ELF-1 (cell line): Measurements from ENCODE around the gene COX14.
"Not testable (repeated sequence)": the region's sequence is repeated elsewhere in the genome, so short reads cannot be mapped to it uniquely, and the experiment has no call there.

Experiments
- DNase-seq: peaks from one replicate; pipeline ENCODE4 v3.0.0-alpha.2; 2016; ENCODE audit warnings: low read depth, low spot score

COX14 gene

DNA sequence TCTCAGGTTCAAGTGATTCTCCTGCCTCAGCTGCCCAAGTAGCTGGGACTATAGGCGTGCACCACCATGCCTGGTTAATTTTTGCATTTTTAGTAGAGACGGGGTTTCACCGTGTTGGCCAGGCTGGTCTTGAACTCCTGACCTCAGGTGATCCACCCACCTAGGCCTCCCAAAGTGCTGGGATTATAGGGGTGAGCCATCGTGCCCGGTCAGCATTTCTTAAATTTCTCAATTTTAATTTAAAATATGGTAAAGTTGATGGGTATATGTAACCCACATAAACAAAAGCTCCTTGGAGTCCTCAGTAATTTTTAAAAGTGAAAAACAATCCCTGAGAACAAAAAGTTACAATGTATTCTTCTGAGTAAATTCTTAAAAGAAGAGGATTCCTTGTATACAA, 42.9 kb downstream of the COX14 start:
- not testable (repeated sequence) for DNase-seq

DNA sequence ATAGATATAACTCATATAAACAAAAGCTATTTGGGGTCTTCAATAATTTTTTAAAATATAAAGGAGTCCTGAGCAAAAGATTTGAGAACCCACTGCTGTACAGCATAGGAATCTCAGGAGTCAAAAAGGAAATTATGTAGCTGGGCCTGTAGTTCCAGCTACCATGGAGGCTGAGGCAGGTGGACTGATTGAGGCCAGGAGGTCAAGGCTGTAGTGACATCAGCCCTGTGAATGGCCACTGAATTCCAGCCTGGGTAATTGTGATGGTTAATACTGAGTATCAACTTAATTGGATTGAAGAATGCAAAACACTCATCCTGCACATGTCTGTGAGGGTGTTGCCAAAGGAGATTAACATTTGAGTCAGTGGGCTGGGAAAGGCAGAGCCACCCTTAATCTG, 44.6 kb downstream of the COX14 start:
- DNase-seq, result no peak

DNA sequence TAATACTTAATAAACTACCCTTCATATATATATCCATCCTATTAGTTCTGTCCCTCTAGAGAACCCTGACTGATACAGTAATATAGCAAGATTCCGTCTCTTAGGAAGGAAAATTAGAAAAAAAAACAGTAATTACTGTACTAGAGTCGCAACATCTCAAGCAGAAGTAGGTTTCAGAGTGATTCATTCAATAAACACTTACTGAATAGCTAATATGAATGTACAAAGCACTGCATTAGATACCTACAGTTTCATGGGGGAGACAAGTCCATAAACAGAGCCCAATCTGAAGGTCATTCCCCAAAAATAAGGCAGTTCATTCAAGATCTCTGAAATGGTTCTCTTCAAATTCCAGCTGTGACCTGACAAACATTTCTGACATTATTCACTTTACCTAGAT, 45.2 kb downstream of the COX14 start:
- DNase-seq, result no peak

- no peak for DNase-seq
Measured at GRCh38 chr12:50160643-50161042, 48.6 kb downstream of the COX14 start.

DNA sequence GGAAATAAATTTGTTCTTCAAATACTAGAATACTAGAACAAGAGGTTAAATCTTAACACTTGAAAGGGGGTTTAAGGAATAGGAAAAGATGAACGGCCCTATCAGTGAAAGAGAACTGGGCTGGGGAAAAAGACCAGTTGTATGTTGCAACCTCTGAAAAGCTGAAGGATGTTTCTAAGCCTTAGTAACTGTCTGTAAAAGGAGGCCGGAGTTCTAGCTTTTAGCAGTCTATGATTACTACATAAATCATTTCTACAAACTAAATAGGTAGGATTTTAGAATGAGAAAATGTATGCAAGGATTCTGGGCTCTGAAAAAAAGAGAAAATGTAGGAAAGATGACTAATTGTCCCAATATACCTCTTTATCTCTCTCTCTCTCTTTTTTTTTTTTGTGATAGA, 50.2 kb downstream of the COX14 start:
- no peak for DNase-seq

DNA sequence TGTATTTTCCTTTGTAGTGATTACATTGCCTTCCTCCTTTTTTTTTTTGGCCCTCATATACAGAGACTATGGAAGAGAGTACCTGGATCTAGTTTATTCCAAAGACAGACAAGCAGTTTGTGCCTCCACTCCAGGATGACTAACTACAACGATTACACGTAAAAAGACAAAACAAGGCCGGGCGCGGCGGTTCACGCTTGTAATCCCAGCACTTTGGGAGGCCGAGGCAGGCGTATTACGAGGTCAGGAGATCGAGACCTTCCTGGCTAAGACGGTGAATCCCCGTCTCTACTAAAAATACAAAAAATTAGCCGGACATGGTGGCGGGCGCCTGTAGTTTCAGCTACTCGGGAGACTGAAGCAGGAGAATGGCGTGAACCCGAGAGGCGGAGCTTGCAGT, 52.9 kb downstream of the COX14 start:
- peak; percentile 48 for DNase-seq

- no peak for DNase-seq
Measured at GRCh38 chr12:50166799-50167048, 54.7 kb downstream of the COX14 start.

DNA sequence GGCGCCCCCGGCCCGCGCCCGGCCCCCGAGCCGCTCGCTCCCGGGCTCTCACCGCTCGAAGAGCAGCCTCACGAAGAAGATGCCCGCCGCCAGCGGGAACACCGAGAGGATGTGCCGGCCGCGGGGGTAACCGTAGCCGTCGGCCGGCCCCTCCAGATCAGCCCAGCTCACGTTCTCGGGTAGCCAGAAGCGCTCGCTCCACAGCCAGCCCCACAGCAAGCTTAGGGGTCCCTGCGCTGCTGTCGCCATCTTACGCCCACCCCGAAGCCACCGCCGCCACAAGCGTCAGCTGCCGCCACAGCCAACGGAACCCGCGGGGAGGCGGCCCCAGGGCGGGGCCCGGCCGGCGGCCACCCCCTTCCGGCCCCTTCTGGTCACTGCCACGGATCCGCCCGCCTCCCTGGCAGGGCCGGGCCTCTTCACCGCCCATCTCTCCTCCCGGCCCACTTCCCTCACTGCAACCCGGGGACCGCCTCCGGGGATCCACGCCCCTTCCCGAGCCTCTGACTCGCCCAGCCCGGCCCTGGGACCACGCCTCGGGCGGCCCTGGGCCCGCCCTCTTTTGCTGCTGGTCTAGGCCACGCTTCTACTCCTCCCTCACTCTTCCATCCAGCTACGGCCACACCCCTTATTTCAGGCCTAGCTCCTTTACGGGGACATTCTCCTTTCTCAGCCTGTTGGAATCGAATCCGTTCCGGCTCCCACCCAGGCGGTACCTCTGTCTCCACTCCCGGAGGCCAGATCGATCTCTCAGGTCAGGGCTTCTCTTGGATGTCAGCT, 55.2 kb downstream of the COX14 start, which contains the start of gene CERS5:
Gene CERS5 (minus strand): TSS at position 321 of the 780 bp plus-strand sequence. CDS start 72 bp downstream, at position 249.
- DNase-seq, result peak; percentile 100
